AG08395 (cell line): ENCODE data around the gene CDH4.

Experiments
- DNase-seq: peaks from one replicate; pipeline ENCODE4 v3.0.0; 2012; ENCODE audit warnings: mixed read lengths, low spot score

CDH4 gene

DNA sequence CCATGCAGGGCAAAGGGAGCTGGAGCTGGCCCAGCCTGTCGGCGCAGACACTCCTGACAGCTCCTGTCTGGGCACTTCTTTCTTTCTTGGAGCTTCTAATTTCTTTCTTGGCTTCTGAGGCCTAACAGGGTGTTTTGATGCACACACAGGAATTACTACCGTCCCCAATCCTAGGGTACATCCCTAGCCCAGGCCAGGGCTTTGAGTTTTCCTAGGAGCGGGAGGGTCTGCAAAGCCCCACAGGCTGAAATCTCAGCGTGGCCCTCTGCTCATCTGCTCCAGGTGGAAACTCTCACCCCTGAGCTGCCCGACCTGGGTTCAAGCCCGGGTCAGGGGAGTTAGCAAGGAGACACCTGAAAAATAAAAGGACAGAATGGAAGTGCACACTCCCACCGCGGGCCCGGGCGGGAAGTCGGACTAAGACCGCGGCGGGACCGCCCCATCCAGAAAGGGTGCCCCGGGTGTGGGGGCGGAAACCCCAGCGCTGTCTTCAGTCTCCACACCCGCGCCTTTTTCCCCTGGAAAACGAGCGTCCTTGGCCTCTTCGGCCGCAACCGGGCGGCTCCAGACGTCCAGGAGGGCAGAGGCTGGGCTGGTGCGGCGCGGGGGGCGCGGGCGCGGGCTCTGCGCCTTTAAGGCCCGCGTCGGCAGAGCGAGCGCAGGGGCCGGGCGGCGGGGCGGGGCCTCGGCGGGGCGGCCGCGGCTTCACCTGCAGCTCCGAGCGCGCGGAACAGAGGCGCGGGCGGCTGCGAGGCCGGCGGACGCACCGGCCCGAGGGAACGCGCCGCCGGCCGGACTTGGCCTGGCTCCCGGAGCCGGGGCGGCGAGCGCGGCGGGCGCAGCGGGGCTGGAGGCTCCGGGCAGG is at the start of gene CDH4:
Gene CDH4, plus strand, starts transcription at position 733 of the 865 bp plus-strand sequence.
- peak; percentile 19 for DNase-seq

DNA sequence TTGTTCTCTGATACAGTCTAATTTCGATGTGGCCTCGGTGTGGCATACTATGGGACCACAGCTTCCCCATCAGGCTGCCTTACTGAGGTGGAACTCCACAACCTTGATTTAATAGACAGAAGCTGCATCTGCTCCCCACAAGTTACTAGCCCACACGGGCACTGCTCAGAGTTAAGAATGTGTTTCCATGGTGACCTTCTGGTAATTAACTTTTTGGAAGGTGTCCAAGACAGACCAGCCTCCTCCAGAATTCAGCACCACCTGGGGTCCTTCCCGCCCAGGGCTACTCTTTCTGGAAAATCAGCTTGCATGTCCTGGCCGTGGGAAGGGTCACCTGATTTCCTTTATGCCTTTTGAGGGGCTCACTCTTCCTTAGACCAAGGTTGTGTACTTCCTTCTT is 48.7 kb upstream of the CDH4 start:
- DNase-seq: no peak

DNA sequence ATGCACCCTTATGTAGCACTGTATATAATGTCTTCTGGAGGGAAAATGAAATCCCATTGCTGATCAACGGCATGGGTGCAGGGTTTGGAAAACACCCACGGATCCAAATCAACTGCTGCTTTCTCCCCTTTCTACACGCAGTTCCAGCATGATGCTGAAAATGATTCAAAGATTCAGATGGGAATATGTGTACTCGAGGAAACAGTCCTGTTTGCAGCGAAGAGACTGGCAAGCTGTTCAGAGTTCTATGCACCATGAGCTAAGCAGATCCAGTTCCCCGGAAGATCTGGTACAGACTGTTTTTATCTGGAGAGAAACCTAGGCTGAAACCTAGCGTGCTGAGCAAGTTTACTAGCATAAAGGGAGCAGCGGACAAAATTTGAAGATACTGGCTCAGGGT is 47.9 kb upstream of the CDH4 start:
- DNase-seq: no peak

DNA sequence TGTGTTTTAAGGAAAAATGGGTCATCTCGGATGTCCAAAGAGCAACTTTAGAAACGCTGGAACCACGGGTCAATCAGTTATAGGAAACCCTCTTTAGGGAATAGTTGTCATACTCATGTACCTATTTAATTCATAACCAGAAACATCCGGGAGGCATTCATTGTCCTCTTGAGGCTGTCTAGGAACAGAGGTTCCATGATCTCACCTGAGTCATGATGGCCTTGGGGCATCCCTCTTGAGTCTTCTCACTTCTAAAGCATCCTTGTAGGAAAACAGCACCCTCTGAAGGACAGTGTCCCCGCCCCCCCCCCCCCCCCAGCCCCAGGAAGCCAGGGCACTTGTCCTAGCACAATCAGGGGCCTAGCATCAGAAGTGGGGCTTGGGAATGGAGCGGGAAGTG is 46.3 kb upstream of the CDH4 start:
- no peak for DNase-seq

DNA sequence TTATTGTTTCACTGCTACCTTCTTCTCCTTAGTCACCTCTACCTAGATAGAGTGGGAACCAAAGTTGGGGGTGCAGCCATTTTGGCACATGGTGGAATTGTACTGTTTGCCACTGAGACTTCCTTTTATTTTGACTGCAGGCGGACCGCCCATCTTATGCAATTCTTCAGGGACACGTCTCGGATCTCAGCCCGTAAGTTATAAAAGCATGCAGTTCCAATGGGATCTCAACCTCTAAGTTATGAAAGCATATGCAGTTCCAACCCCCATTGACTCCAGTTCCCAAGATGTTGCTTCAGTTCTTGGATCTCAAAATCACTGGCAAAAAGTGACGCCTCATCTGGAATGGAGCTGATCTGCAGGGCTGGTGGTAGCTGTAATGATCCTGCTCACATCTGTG is 41.2 kb upstream of the CDH4 start:
- DNase-seq: no peak

DNA sequence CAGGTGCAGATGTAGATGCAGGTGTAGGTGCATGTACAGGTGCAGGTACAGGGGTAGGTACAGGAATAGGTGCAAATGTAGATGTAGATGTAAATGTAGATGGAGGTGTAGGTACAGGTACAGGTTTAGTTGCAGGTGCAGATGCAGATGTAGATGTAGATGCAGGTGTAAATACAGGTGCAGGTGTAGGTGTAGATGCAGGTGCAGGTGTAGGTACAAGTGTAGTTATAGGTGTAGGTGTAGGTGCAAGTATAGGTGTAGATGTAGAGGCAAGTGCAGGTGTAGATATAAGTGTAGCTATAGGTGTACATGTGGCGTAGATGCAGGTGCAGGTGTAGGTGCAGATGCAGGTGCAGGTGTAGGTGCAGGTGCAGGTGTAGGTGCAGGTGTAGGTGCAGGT is 34.2 kb upstream of the CDH4 start:
- DNase-seq: no peak

DNA sequence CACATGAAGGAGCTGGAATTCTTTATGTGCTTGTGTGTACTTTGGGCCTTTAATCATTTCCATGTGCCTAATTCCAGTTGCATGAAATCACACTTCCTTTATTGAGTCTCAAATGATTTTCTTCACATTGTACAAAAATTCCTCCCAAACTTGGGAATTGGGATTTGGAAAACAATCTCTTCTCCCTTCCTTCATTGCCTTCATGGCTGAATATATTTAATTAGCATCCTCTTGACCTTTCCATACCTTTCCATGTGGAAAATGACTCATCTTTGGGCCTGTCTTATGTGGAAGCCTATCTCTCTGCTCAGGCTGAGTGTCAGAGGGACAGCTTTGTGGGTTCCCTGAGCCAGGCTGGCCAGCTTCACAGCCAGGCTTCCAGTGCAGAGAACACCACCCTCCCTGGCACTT is 33.0 kb upstream of the CDH4 start:
- peak; percentile 61 for DNase-seq

DNA sequence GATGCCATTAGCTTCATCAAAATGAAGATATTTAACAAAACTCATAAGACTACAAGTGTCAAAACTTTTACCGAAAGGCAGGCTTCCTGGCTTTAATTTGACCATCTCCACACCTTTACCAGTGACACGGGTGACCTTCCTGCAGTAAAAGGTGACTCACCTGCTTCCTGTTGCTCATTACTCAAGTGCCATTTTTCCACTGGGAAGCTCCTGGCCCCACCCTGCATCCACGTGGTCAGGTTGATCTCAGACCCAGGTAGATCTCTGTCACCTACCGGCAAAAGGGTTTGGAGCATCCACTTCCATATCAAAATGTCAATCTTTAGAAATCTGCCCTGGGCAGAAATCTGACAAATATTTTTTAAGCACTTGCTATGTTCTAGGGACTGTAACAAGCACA is 31.9 kb upstream of the CDH4 start:
- DNase-seq: no peak

DNA sequence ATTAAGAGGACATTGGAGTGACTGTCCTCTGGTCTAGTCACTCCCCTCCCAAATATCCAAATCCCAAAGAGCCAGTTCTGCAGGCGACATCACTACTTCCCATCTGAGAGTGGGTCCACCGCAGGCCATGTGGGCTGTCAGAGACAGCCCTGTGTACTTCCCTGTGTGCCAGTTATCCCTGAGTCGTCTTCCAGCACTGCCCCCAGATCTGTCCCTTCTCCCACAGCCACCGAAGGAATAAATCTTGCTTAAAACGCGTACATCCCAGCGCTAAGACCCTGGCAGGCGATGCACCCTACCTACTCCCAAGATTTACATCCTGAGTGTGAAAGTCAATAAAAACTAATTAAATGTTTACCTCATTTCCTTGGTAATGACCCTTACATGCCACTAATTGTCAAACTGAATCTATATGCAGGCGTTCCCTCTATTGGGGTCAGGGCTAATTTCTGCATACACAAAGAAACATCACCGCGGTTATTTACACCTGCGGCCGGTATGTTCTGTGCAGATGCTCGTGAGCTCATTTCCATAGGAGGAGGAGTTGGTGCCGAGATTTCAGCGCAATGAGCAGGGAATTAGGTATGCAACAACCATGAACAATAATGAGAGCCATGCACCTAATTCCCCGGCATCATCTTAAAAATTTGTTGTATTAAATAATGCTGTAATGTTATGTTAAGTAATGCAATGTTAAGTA is 31.3 kb upstream of the CDH4 start:
- no peak for DNase-seq

DNA sequence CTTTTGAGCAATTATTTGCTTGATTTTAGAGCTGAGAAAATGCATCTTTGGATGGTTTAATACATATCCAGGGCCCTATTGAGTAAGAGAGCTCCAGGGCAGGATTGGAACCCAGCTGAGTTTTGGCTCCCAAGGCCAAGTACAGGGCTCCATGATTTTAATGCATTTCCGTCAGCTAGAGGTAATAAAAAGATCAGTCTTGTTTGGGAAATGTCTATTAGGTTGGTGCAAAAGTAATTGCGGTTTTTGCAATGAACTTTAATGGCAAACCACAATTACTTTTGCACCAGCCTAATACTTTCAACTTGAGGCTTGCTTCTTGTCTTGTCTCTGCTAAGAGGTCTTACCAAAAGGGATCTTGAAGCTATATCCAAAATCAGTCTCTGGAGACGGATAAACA is 29.4 kb upstream of the CDH4 start:
- DNase-seq: no peak

DNA sequence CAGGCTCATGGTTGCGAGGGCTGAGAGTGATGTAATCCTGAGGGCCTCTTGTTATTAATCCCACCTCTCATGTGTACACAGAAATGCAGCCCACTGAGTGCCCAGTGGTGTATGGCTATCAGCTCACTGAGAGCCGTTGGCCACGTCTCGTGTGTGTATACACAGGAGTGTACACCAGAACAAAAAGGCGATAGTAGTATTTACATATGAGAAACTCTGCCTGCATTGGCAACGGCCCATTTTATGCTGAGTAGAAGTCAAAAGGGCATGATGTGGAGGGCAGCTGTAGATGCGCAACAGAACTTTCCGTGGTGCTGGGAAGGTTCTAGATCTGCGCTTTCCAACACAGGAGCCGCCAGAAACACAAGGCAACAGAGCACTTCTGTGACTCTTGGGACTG is 28.9 kb upstream of the CDH4 start:
- no peak for DNase-seq

DNA sequence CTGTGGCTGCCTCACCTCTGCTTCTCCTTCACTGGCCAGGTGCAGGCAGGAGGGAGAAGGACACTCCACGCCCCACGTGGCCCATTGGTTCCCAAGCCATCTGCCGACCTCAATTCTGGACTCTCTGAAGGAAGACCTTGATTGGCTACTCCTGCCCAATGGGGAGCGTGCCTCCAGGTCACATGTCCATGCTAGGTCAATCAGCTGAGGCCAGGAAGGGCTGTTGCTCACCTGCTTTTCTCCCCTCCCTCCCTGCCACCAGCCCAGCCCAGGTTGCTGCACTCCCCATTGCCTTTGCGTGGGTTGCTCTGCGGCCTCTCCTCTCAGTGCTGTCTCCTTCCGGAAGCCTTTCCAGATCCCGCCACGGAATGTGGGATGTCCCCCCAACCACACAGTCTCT is 21.9 kb upstream of the CDH4 start:
- DNase-seq: no peak

DNA sequence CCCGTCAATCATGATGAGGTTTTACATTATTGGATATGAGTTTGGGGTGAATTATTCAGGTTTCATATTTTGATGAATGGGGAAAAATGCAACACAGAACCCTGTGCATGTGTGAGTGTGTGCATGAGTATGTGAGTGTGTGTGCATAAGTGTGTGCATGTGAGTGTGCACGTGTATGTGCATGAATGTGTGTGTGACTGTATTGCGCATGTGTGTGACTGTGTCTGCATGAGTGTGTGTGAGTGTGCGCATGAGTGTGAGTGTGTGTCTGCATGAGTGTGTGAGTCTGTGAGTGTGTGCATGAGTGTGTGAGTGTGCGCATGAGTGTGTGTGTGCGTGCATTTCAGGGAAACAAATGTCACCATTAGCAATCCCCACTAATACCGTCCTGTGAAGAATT is 18.5 kb upstream of the CDH4 start:
- DNase-seq: no peak

DNA sequence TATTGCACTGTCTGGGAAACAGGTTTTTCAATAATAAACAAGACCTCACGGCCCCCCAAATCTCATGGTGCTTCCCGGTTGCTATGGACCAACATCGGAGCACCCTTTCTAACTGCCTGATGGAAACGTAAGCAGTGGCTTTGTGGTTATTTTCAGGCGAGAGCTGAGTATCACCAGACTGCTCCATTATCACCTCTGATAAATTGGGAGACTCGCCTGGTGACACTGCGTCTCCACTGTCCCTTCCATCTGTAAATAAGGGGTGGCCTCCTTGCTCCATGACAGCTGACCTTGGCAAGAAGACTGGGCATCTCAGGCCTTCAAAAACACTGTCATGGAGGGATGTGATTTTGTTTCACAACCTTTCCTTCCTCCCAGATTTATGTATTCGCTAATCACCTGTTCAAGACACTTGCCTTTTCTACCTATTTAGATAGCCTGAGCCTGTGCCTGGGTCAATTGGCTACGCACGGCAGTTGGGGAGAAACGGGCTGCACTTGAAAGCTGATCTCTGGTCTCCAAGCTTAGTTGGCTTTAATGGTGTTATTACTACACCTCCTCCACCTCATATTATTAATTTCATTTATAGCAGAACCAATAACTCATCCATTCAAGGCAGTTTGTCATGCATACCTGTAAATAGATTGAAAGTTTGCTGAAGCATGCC is 17.7 kb upstream of the CDH4 start:
- DNase-seq: no peak

DNA sequence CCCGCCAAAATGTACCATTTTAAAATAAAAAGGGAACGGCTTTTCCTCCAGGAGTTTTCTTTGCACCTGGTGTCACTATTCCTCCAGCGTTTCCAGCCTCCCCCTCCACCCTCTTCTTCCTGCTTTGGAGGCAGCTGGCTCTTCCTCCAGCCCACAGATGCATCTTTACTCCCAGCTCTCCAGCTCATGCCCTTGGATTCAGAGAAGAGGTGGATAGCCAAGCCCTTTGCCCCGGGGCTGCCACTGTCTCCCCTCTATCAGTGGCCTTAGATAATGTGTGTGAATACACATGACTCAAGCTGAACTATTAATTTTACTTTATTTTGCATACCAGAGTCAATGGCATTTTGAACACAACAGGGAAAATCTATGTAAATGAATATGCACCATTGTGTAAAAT is 15.3 kb upstream of the CDH4 start:
- no peak for DNase-seq

DNA sequence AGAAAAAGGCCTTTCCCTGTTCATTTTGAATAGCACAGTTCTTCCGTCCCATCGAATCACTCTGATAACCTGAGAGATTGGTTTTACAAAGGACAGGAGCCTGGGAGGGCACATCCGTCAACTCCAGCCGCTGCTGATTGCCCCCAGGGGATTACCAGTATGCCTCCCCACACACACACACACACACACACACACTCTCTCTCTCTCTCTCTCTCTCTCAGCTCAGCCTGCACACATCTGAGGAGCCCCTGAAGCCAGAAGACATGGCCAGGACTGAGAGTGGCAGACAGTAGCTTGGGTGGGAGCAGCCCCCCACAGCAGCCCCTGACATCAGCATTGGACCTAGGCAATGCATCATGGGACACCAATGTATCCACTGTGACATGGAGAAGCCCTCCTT is 13.2 kb upstream of the CDH4 start:
- no peak for DNase-seq

DNA sequence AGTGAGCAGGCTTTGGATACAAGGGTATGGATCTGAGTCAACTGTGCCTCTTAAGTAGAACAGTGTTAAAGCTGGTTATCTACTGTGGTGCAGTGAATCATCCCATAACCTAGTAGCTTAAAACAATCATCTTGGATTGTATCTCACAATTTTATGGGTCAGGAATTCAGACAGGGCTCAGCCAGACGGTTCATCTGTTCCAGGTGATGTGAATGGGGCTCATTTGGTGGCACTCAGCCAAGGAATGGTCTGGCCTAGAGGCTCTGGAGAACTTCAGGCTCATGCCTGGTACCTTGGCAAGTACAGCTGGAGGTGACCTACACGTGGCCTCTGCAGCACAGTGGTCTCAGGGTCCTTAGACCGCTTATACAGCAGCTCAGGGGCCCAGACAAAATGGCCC is 11.2 kb upstream of the CDH4 start:
- DNase-seq: no peak

DNA sequence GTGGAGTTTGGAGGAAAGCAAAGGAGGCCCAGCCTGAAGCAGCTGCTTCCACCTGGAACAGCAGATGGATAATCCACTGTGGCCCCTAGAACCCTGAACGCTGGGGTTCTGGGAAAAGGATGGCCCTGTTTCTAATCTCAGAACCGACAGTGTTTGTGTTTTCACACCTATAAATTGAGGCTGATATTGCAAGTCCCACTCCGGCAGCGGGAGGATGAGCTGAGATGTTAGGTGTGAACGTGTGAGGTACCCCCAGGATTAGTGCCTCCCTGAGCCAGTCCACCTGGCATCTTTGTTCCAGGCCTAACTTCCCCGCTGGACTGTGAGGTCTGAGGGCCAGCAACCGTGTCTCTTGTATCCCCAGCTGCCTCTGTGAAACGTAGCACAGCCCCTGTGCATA is 7.8 kb upstream of the CDH4 start:
- no peak for DNase-seq

DNA sequence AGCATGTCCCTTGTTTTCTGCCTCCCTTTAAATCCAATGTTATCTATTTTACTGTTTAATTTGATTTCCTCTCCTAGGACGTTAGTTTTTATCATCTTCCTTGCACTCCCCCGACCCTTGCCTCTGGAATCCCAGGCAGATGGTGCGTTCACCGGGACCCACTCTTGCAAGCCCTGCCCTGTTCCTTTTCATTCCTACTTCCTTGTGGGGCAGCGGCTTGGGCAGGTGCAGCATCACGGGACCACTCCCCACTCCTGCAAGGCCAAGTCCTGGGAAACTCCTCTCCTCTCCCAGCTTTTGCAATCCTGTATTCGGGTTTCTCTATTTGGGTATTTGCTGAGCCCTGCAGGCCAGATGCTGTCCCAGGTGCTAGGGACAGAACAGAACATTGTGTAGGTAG is 5.8 kb upstream of the CDH4 start:
- no peak for DNase-seq

DNA sequence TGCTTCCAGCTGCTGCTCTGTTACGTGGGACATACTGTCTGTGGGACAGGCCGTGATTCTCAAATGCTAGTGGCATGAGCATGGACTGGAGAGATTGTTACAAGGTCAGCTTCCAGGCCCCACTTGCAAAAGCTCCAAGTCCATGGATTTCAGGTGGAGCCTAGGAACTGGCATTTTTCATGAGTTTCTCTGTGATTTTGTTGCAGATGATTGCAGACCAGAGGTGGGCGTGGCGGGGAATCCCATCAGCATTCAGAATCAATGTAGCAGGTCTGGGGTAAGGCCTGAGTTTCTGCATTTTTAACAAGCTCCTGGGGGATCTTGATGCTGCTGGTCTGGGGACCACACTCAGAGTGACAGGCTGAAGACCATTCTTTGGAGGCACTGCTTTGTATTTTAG is 2.4 kb upstream of the CDH4 start:
- no peak for DNase-seq

DNA sequence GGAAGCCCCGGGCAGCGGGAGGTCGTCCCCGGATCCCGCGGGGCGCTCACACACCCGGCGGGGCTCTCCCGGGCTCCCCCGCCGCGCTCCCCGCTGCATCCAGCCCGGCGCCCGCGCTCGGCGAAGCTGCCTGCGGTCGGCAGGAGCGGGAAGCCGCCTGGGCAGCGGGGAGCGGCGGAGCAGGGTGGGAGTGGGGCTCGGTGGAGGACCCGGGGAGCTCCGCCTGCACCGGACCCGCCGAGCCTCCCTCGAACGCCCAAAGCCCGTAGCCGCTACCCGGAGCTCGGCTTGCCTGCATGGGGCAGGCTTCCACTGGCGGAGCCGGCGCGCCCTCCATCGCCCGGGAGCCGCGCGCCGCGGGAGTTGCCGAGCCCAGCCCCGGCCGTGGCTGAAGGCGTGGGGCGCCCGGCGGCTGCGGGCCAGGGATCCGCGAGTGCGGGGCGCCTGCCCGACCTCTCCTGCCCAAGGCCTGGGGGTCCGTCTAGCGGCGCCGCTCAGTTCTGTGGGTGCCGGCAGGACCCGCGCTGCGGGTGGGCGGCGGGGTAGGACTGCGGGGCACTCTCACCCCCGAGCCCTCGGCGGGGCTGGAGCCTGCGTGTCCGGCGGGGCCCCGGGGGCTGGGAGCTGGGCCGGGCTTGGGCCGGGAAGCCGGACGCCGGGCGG is 671 bp downstream of the CDH4 start:
- DNase-seq: peak; percentile 45

DNA sequence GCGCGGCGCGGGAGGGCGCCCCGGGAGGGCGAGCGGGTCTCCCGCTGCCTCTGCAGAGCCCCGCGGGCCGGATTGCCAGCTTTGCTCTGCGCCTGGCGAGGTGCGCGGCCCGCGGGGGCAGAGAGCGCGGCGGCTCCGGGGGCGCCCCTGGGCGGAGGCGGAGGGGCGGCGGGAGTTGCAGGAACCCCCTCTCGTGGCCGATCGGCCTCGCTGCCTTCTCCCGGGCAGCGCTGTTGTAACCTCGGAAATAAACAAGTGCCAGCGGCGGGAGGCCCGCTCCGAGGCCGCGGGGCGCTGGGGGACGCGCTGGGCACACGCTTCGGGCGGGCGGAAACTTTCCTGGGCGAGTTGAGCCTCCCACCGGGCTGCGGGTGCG is 1.2 kb downstream of the CDH4 start:
- DNase-seq: peak; percentile 58
